H9 (cell line): ENCODE data around the gene SBK2. TPM values are rescaled to one million over a fixed set of nuclear protein-coding genes. Genes with fewer than 3 reads are reported as not detected.

ENCODE experiments used
- DNase-seq: peaks from one replicate; pipeline ENCODE4 v3.0.0-alpha.2; 2017
- H2AFZ ChIP-seq: one replicate; pipeline ENCODE4 v1.6.1; 2013; ENCODE audit warnings: mild to moderate bottlenecking, low read length, control low read depth, moderate library complexity
- H2AK5ac ChIP-seq: 2 replicates; pipeline ENCODE4 v1.6.1; 2013; ENCODE audit warnings: low read length, control low read depth, mixed read lengths; ENCODE audit not compliant: insufficient read length
- H2BK120ac ChIP-seq: one replicate; pipeline ENCODE4 v1.6.1; 2013; ENCODE audit warnings: low read depth, mild to moderate bottlenecking, low read length, control low read depth, inconsistent platforms; ENCODE audit not compliant: poor library complexity, severe bottlenecking
- H2BK12ac ChIP-seq: 2 replicates; pipeline ENCODE4 v1.6.1; 2013; ENCODE audit warnings: low read length, control low read depth, mixed read lengths, low read depth; ENCODE audit not compliant: insufficient read length
- H2BK15ac ChIP-seq: 2 replicates; pipeline ENCODE4 v1.6.1; 2013; ENCODE audit warnings: low read depth, low read length, control low read depth
- H2BK20ac ChIP-seq: one replicate; pipeline ENCODE4 v1.6.1; 2013; ENCODE audit warnings: low read depth, mild to moderate bottlenecking, low read length, control low read depth, inconsistent platforms; ENCODE audit not compliant: poor library complexity, severe bottlenecking
- H2BK5ac ChIP-seq: 2 replicates; pipeline ENCODE4 v1.6.1; 2013; ENCODE audit warnings: low read length, control low read depth, mixed read lengths; ENCODE audit not compliant: insufficient read length
- H3K14ac ChIP-seq: 2 replicates; pipeline ENCODE4 v1.6.1; 2013; ENCODE audit warnings: low read length, control low read depth; ENCODE audit not compliant: insufficient read depth
- H3K18ac ChIP-seq: 2 replicates; pipeline ENCODE4 v1.6.1; 2013; ENCODE audit warnings: low read depth, mild to moderate bottlenecking, mixed read lengths, low read length, control low read depth; ENCODE audit not compliant: insufficient read length
- H3K23ac ChIP-seq: 2 replicates; pipeline ENCODE4 v1.6.1; 2013; ENCODE audit warnings: low read length, control low read depth, mixed read lengths, low read depth; ENCODE audit not compliant: insufficient read length
- H3K23me2 ChIP-seq: 2 replicates; pipeline ENCODE4 v1.6.1; 2013; ENCODE audit warnings: low read depth, mild to moderate bottlenecking, mixed read lengths, low read length, control low read depth; ENCODE audit not compliant: insufficient read length, poor library complexity, severe bottlenecking
- H3K27ac ChIP-seq: 2 replicates; pipeline ENCODE4 v1.5.1; 2013; ENCODE audit warnings: low read length, control low read depth, mixed read lengths, low read depth; ENCODE audit not compliant: insufficient read length
- H3K27me3 ChIP-seq: 2 replicates; pipeline ENCODE4 v1.6.1; 2013; ENCODE audit warnings: low read length, control low read depth, inconsistent platforms; ENCODE audit not compliant: insufficient read depth
- H3K4ac ChIP-seq: 2 replicates; pipeline ENCODE4 v1.6.1; 2013; ENCODE audit warnings: low read depth, mild to moderate bottlenecking, control low read depth, inconsistent platforms, low read length, moderate library complexity
- H3K4me1 ChIP-seq: 2 replicates; pipeline ENCODE4 v1.6.1; 2013; ENCODE audit warnings: low read length, control low read depth, inconsistent platforms; ENCODE audit not compliant: insufficient read depth
- H3K4me2 ChIP-seq: 2 replicates; pipeline ENCODE4 v1.6.1; 2013; ENCODE audit warnings: low read length, control low read depth, mixed read lengths; ENCODE audit not compliant: insufficient read length, insufficient read depth
- H3K56ac ChIP-seq: 2 replicates; pipeline ENCODE4 v1.6.1; 2013; ENCODE audit warnings: low read depth, mild to moderate bottlenecking, mixed read lengths, low read length, control low read depth; ENCODE audit not compliant: insufficient read length
- H3K79me1 ChIP-seq: 2 replicates; pipeline ENCODE4 v1.6.1; 2013; ENCODE audit warnings: low read depth, mild to moderate bottlenecking, moderate library complexity, low read length, control low read depth, inconsistent platforms; ENCODE audit not compliant: insufficient read depth, poor library complexity, severe bottlenecking
- H3K79me2 ChIP-seq: 2 replicates; pipeline ENCODE4 v1.6.1; 2013; ENCODE audit warnings: low read length, control low read depth, inconsistent platforms; ENCODE audit not compliant: insufficient read depth
- H3K9ac ChIP-seq: 2 replicates; pipeline ENCODE4 v1.6.1; 2013; ENCODE audit warnings: low read length, control low read depth, mixed read lengths; ENCODE audit not compliant: insufficient read length; ENCODE audit errors: extremely low read depth
- H3K9me3 ChIP-seq: one replicate; pipeline ENCODE4 v1.6.1; 2013; ENCODE audit warnings: low read depth, low read length, inconsistent platforms; ENCODE audit not compliant: control insufficient read depth
- H3T11ph ChIP-seq: one replicate; pipeline ENCODE4 v1.6.1; 2013; ENCODE audit warnings: mild to moderate bottlenecking, low read length, control low read depth, inconsistent platforms
- H4K20me1 ChIP-seq: one replicate; pipeline ENCODE4 v1.6.1; 2013; ENCODE audit not compliant: control insufficient read depth, insufficient read length, insufficient read depth
- H4K5ac ChIP-seq: 2 replicates; pipeline ENCODE4 v1.6.1; 2013; ENCODE audit warnings: low read depth, mild to moderate bottlenecking, mixed read lengths, low read length, control low read depth; ENCODE audit not compliant: insufficient read length
- H4K8ac ChIP-seq: replicated peaks from 2 replicates; pipeline ENCODE4 v1.6.1; 2013; ENCODE audit warnings: low read length, control low read depth, mixed read lengths, low read depth; ENCODE audit not compliant: insufficient read length
- H4K91ac ChIP-seq: 2 replicates; pipeline ENCODE4 v1.6.1; 2013; ENCODE audit warnings: low read depth, mild to moderate bottlenecking, moderate library complexity, mixed read lengths, low read length, control low read depth; ENCODE audit not compliant: insufficient read length
- H3K27ac Mint-ChIP-seq, 3 experiments: 2 replicates in 2 of 3; 3 replicates in 1 of 3; pipeline ENCODE4 v1.8.0; 2020 to 2021; ENCODE audit warnings: mixed read lengths in 3 of 3, mild to moderate bottlenecking in 1 of 3, moderate library complexity in 1 of 3
- H3K27me3 Mint-ChIP-seq: 2 replicates; pipeline ENCODE4 v1.8.0; 2021; ENCODE audit warnings: low read depth, mild to moderate bottlenecking, moderate library complexity, mixed read lengths
- H3K36me3 Mint-ChIP-seq, 3 experiments: 2 replicates in 2 of 3; 3 replicates in 1 of 3; pipeline ENCODE4 v1.8.0; 2020 to 2021; ENCODE audit warnings: low read depth in 3 of 3, mixed read lengths in 3 of 3; ENCODE audit not compliant: insufficient read depth in 1 of 3
- H3K4me1 Mint-ChIP-seq, 2 experiments: 2 replicates each; pipeline ENCODE4 v1.8.0; 2020; ENCODE audit warnings: mixed read lengths in 2 of 2
- H3K4me3 Mint-ChIP-seq, 2 experiments: 2 replicates in 1 of 2; 3 replicates in 1 of 2; pipeline ENCODE4 v1.8.0; 2020 to 2021; ENCODE audit warnings: mild to moderate bottlenecking in 2 of 2, mixed read lengths in 2 of 2, moderate library complexity in 1 of 2
- H3K9me3 Mint-ChIP-seq, 2 experiments: 2 replicates in 1 of 2; 3 replicates in 1 of 2; pipeline ENCODE4 v1.8.0; 2020; ENCODE audit warnings: mild to moderate bottlenecking in 2 of 2, mixed read lengths in 2 of 2, moderate library complexity in 1 of 2
- CTCF ChIP-seq: fragments of 200-600 bp; sonication (generic); conservative IDR thresholded peaks from 3 replicates; pipeline ENCODE4 v1.8.0; 2021; ENCODE audit warnings: antibody characterized with exemption, mild to moderate bottlenecking
- WGBS: extraction: QIAGEN DNeasy Blood & Tissue Kit; methylation state at CpG from one replicate; pipeline ENCODE4 v1.1.7; 2013; ENCODE audit warnings: missing lambda C conversion rate, low lambda C conversion rate, mixed read lengths; ENCODE audit not compliant: insufficient read length; ENCODE audit errors: extremely low coverage; 5-methylcytosine and 5-hydroxymethylcytosine counted together
- total RNA-seq: library from RNA; stranded (reverse); gene quantifications from 2 replicates; pipeline ENCODE4 v1.2.1, GENCODE V29; 2021

The SBK2 gene
- total RNA-seq, 1 experiment from 2014 or later: 2.8 TPM

GRCh38 chr19:55544014-55544413, 7.1 kb upstream of the SBK2 start:
- H3K23ac ChIP-seq: no peak overlapping the region
- no peak overlapping the region for H4K91ac ChIP-seq
- H2BK120ac ChIP-seq: no peak overlapping the region
- H3K4ac ChIP-seq: no peak overlapping the region
- H3K4me1 ChIP-seq: no peaks in the 10 kb centered on the region
- TF ChIP-seq CTCF: no peak
- no peak overlapping the region for H4K8ac ChIP-seq
- peaks cover 2% of the 10 kb centered on the region for H4K20me1 ChIP-seq
- H3K4me1 Mint-ChIP-seq: peaks cover 15 to 47% of the 10 kb centered on the region in 2 experiments
- peaks cover 17% of the 10 kb centered on the region for H3K27me3 Mint-ChIP-seq
- no peak overlapping the region for H2BK20ac ChIP-seq
- H3T11ph ChIP-seq: no peak overlapping the region
- H3K27ac ChIP-seq: no peak overlapping the region
- H3K23me2 ChIP-seq: no peaks in the 10 kb centered on the region
- H3K4me3 Mint-ChIP-seq: no peak overlapping the region
- H3K14ac ChIP-seq: 0 out of 2 replicates have a peak overlapping the region, but pooled peaks have one; percentile 22
- no peak overlapping the region for H2BK15ac ChIP-seq
- H2BK5ac ChIP-seq: no peak overlapping the region
- H3K9me3 Mint-ChIP-seq: peaks cover 6 to 14% of the 10 kb centered on the region in 2 experiments; a peak in 4 of 5 replicates
- H3K79me2 ChIP-seq: no peaks in the 10 kb centered on the region
- H3K18ac ChIP-seq: no peak overlapping the region
- no peaks in the 10 kb centered on the region for H3K27me3 ChIP-seq
- H2AFZ ChIP-seq: no peak overlapping the region
- H3K56ac ChIP-seq: no peak overlapping the region
- no peaks in the 10 kb centered on the region for H3K79me1 ChIP-seq
- no peak overlapping the region for H2BK12ac ChIP-seq
- no peak for DNase-seq
- no CpG with 5 or more reads among the region's 15 CpGs for WGBS
- H4K5ac ChIP-seq: no peak overlapping the region
- H3K27ac Mint-ChIP-seq: no peak overlapping the region
- H3K36me3 Mint-ChIP-seq: peaks cover 0 to 6% (median 0%) of the 10 kb centered on the region in 3 experiments; a peak in 2 of 7 replicates
- H3K4me2 ChIP-seq: no peak overlapping the region
- no peak overlapping the region for H3K9ac ChIP-seq
- no peak overlapping the region for H2AK5ac ChIP-seq
- H3K9me3 ChIP-seq: no peaks in the 10 kb centered on the region
